ENCODE data around the gene DMAP1.

DMAP1 gene

GRCh38 chr1:44229435-44230167 is 16.3 kb downstream of the DMAP1 start:
- no peak for DNase-seq

GRCh38 chr1:44230796-44231195 is 17.5 kb downstream of the DMAP1 start:
- DNase-seq, result no peak

- DNase-seq, result no peak
Measured at GRCh38 chr1:44233593-44233992, 20.3 kb downstream of the DMAP1 start.

- no peak for DNase-seq
Measured at GRCh38 chr1:44235808-44236207, 22.5 kb downstream of the DMAP1 start.

- no peak for DNase-seq
Measured at GRCh38 chr1:44236490-44237272, 23.4 kb downstream of the DMAP1 start.

- peak; percentile 43 for DNase-seq
Measured at GRCh38 chr1:44237721-44238457, 24.6 kb downstream of the DMAP1 start.

- no peak for DNase-seq
Measured at GRCh38 chr1:44238660-44239059, 25.4 kb downstream of the DMAP1 start.

GRCh38 chr1:44239331-44239960 is 26.2 kb downstream of the DMAP1 start:
- DNase-seq, result no peak

GRCh38 chr1:44239961-44240371 is 26.7 kb downstream of the DMAP1 start:
- DNase-seq, result no peak

- no peak for DNase-seq
Measured at GRCh38 chr1:44240802-44241671, 27.8 kb downstream of the DMAP1 start.

- no peak for DNase-seq
Measured at GRCh38 chr1:44242746-44243145, 29.5 kb downstream of the DMAP1 start.

GRCh38 chr1:44243782-44244495 is 30.7 kb downstream of the DMAP1 start:
- no peak for DNase-seq

GRCh38 chr1:44244986-44245385 is 31.7 kb downstream of the DMAP1 start:
- no peak for DNase-seq

- DNase-seq, result no peak
Measured at GRCh38 chr1:44246806-44247205, 33.5 kb downstream of the DMAP1 start.

- DNase-seq, result no peak
Measured at GRCh38 chr1:44249543-44249942, 36.3 kb downstream of the DMAP1 start.

GRCh38 chr1:44250068-44250781 is 37.0 kb downstream of the DMAP1 start:
- DNase-seq, result no peak

GRCh38 chr1:44251486-44251885 is 38.2 kb downstream of the DMAP1 start:
- DNase-seq, result no peak

- DNase-seq, result no peak
Measured at GRCh38 chr1:44251989-44252671, 38.9 kb downstream of the DMAP1 start.

- DNase-seq, result no peak
Measured at GRCh38 chr1:44254392-44254910, 41.2 kb downstream of the DMAP1 start.
